ENCODE measurements around the gene PLEKHG4B. TPM values are rescaled to one million over a fixed set of nuclear protein-coding genes. Genes with fewer than 3 reads are reported as not detected.

The PLEKHG4B gene
- total RNA-seq, 1 experiment from 2014 or later, result 44.3 TPM

DNA sequence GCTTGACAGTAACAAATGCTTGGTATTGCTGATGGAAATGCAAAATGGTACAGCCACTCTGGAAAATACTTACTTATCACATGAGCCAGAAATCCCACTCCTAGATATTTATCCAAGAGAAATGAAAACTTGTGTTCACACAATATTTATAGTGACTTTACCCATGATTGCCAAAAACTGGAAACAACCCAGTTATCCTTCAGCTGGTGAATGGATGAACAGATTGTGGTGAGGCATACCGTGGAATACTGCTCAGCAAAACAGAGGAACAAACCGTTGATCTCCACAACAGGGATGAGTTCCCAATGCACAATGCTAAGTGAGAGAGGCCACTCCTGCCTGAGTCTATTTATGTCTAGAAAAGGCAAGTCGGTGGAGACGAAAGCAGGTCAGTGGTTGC is 58.8 kb downstream of the PLEKHG4B start:
- no peaks in the 10 kb centered on the region for H3K4me1 ChIP-seq (ENCODE audit: insufficient read depth, low read length)
- H3K4me1 Mint-ChIP-seq, result peaks cover 4 to 5% of the 10 kb centered on the region in 2 experiments

More for the DNA sequence above, 58.8 kb downstream of the PLEKHG4B start:
- Histone ChIP-seq H3K79me2 (ENCODE audit: insufficient read depth, low read length) (no peaks in the 10 kb centered on the region), H2BK120ac (ENCODE audit: low read depth, low read length, poor library complexity, severe bottlenecking) (no peak overlapping the region), H3K23ac (ENCODE audit: insufficient read length, low read depth, low read length) (no peak overlapping the region), H3K4ac (ENCODE audit: low read depth, low read length) (no peak overlapping the region), H3K27ac (ENCODE audit: insufficient read length, low read depth, low read length) (no peak overlapping the region), H2BK12ac (ENCODE audit: insufficient read length, low read depth, low read length) (no peak overlapping the region), H4K20me1 (ENCODE audit: control insufficient read depth, insufficient read depth, insufficient read length) (no peaks in the 10 kb centered on the region), H3K27me3 (ENCODE audit: insufficient read depth, low read length) (no peaks in the 10 kb centered on the region), H3T11ph (ENCODE audit: low read length) (no peak overlapping the region), H2AK5ac (ENCODE audit: insufficient read length, low read length) (no peak overlapping the region), H3K79me1 (ENCODE audit: insufficient read depth, low read depth, low read length, poor library complexity, severe bottlenecking) (no peaks in the 10 kb centered on the region), H4K5ac (ENCODE audit: insufficient read length, low read depth, low read length) (no peak overlapping the region), H3K9ac (ENCODE audit: extremely low read depth, insufficient read length, low read length) (no peak overlapping the region), H3K4me2 (ENCODE audit: insufficient read depth, insufficient read length, low read length) (no peak overlapping the region), H3K9me3 (ENCODE audit: control insufficient read depth, low read depth, low read length) (peaks cover 9% of the 10 kb centered on the region), H3K14ac (ENCODE audit: insufficient read depth, low read length) (no peak overlapping the region), H3K18ac (ENCODE audit: insufficient read length, low read depth, low read length) (no peak overlapping the region), H2AFZ (ENCODE audit: low read length) (no peak overlapping the region), H3K56ac (ENCODE audit: insufficient read length, low read depth, low read length) (no peak overlapping the region), H2BK5ac (ENCODE audit: insufficient read length, low read length) (no peak overlapping the region), H4K8ac (replicated peaks; ENCODE audit: insufficient read length, low read depth, low read length) (no peak overlapping the region), H2BK15ac (ENCODE audit: low read depth, low read length) (no peak overlapping the region), H2BK20ac (ENCODE audit: low read depth, low read length, poor library complexity, severe bottlenecking) (no peak overlapping the region), H4K91ac (ENCODE audit: insufficient read length, low read depth, low read length) (no peak overlapping the region), H3K23me2 (ENCODE audit: insufficient read length, low read depth, low read length, poor library complexity, severe bottlenecking) (no peaks in the 10 kb centered on the region)
- H3K36me3 Mint-ChIP-seq (ENCODE audit: insufficient read depth in 1 of 3, low read depth in 3 of 3), result peaks cover 43 to 93% (median 93%) of the 10 kb centered on the region in 3 experiments
- WGBS (ENCODE audit: extremely low coverage, insufficient read length, low lambda C conversion rate), result no CpG with 5 or more reads among the region's 4 CpGs
- no peak for TF ChIP-seq CTCF (conservative IDR thresholded peaks at IDR 0.05)
- DNase-seq, result no peak
- H3K9me3 Mint-ChIP-seq, result peaks cover 18 to 23% of the 10 kb centered on the region in 2 experiments
- H3K27me3 Mint-ChIP-seq (ENCODE audit: low read depth), result no peaks in the 10 kb centered on the region; the same call in 1 of the 2 replicates
- no peak overlapping the region for H3K4me3 Mint-ChIP-seq
- no peak overlapping the region for H3K27ac Mint-ChIP-seq

All from H9 (cell line).